ENCODE data around the gene PABPC1L2A.
"Not testable (repeated sequence)": the region's sequence is repeated elsewhere in the genome, so short reads cannot be mapped to it uniquely, and the experiment has no call there.

The PABPC1L2A gene

GRCh38 chrX:73079024-73079562 is at the start of gene PABPC1L2A:
PABPC1L2A (minus strand) TSS chrX:73079512; CDS start chrX:73079386, 126 bp downstream.
- DNase-seq: not testable (repeated sequence)

- no peak for DNase-seq
Observed at GRCh38 chrX:73127700-73128241, 48.5 kb upstream of the PABPC1L2A start.

- DNase-seq: no peak
Observed at GRCh38 chrX:73126240-73126639, 46.9 kb upstream of the PABPC1L2A start.

- DNase-seq: not testable (repeated sequence)
Observed at GRCh38 chrX:73099505-73099904, 20.2 kb upstream of the PABPC1L2A start.

- DNase-seq: peak; percentile 11
Observed at GRCh38 chrX:73086766-73087165, 7.5 kb upstream of the PABPC1L2A start.

- not testable (repeated sequence) for DNase-seq
Observed at GRCh38 chrX:73079884-73080283, 572 bp upstream of the PABPC1L2A start.

- not testable (repeated sequence) for DNase-seq
Observed at GRCh38 chrX:73078597-73078996, 715 bp downstream of the PABPC1L2A start.

GRCh38 chrX:73076838-73077237 is 2.5 kb downstream of the PABPC1L2A start:
- peak; percentile 15 for DNase-seq

GRCh38 chrX:73069365-73070035 is 9.8 kb downstream of the PABPC1L2A start:
- DNase-seq: no peak

GRCh38 chrX:73068467-73069364 is 10.6 kb downstream of the PABPC1L2A start:
- DNase-seq: no peak

GRCh38 chrX:73067761-73068466 is 11.4 kb downstream of the PABPC1L2A start:
- not testable (repeated sequence) for DNase-seq

- DNase-seq: no peak
Observed at GRCh38 chrX:73028876-73029275, 50.4 kb downstream of the PABPC1L2A start.
